Activated naive CD4-positive, alpha-beta T cell treated with anti-CD3 and anti-CD28 coated beads for 36 hours (primary cell): ENCODE measurements around the gene FGR. TPM values are rescaled to one million over a fixed set of nuclear protein-coding genes. Genes with fewer than 3 reads are reported as not detected.

Experiments used
- CTCF ChIA-PET: fragments of 350-600 bp; sonication (Branson Sonifier 250); formaldehyde crosslinking; loops from one replicate; lab custom pipeline; 2021; ENCODE audit warnings: antibody characterized with exemption; lab: Charles Lee
- DNase-seq: peaks from one replicate; pipeline ENCODE4 v3.0.0-alpha.2; 2020
- H3K27ac Mint-ChIP-seq: one replicate; pipeline ENCODE4 v1.8.0; 2021; ENCODE audit warnings: mild to moderate bottlenecking, mixed read lengths
- H3K27me3 Mint-ChIP-seq: one replicate; pipeline ENCODE4 v1.8.0; 2021; ENCODE audit warnings: low read depth, mixed read lengths
- H3K36me3 Mint-ChIP-seq: one replicate; pipeline ENCODE4 v1.8.0; 2021; ENCODE audit warnings: low read depth, mixed read lengths
- H3K4me1 Mint-ChIP-seq: one replicate; pipeline ENCODE4 v1.8.0; 2021; ENCODE audit warnings: low read depth, mixed read lengths
- H3K4me3 Mint-ChIP-seq: one replicate; pipeline ENCODE4 v1.8.0; 2021; ENCODE audit warnings: mild to moderate bottlenecking, moderate library complexity, mixed read lengths
- H3K9me3 Mint-ChIP-seq: one replicate; pipeline ENCODE4 v1.8.0; 2021; ENCODE audit warnings: mixed read lengths
- intact Hi-C: fragments of 100-400 bp; cut with micrococcal nuclease; formaldehyde crosslinking; loops from one replicate; pipeline ENCODE4 v1.15.1; 2023
- total RNA-seq, 2 experiments: library from RNA; stranded (reverse); gene quantifications; one replicate each; pipeline ENCODE4 v1.2.3, GENCODE V29; 2021

FGR gene
- total RNA-seq, 2 experiments from 2014 or later, result 0.10 to 0.14 TPM

DNA sequence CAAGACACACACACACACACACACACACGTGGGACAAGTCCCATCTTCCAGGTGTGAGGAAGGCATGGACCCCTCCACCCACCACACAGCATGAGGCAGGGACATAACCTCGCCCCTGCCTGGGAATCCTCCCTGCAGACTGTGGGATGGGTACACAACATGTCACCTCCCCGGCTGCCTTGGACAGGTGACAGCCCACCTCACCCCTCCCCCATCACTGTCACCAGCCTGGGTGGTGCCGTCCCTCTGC is 71.7 kb downstream of the FGR start:
- Mint-ChIP-seq H3K4me3 (no peak overlapping the region), H3K9me3 (no peaks in the 10 kb centered on the region), H3K36me3 (no peaks in the 10 kb centered on the region), H3K27me3 (no peaks in the 10 kb centered on the region), H3K27ac (no peak overlapping the region), H3K4me1 (peaks cover 6% of the 10 kb centered on the region)
- CTCF ChIA-PET, result interaction anchor here (1.5 kb wide), 1 partner anchor 45 kb away, joined by 4 read pairs; no protein-coding TSS in a partner anchor
- intact Hi-C loops, result no loop called here
- DNase-seq, result no peak

DNA sequence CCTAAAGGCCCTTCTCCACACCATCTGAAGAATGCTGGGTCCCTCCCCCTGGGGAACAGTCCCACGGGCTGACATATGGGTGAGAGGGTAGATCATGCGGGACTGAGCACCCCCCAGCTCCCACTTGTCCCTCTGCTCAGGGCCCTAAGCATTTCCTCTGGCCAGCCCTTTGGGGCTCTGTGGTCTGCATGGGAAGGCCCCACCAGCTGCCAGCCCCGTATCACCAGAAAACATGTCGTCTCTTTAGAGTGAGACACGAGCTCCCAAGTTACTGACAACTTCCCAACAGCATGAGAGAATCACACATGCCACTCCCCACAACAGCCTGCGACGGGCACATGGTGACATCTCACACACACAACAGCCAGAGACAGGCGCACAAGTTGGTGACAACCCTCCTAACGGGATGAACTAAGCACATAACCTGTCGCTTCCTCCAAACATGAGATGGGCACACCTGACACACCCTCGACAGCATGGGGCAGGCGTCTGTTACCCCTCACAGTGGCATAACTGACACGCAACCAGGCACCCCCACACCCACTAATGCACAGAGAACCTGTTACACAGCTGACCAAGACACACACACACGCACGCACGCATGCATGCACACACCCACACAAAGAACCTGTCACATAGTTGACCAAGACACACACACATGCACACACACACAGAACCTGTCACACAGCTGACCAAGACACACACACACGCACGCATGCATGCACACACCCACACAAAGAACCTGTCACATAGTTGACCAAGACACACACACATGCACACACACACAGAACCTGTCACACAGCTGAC is 72.2 kb downstream of the FGR start:
- no peaks in the 10 kb centered on the region for H3K9me3 Mint-ChIP-seq
- CTCF ChIA-PET, result interaction anchor here (1.0 to 1.5 kb wide), 2 partner anchors 44 to 173 kb away, joined by 3 to 6 read pairs; no protein-coding TSS in a partner anchor
- H3K27me3 Mint-ChIP-seq, result no peaks in the 10 kb centered on the region
- no peak for DNase-seq
- no peak overlapping the region for H3K4me3 Mint-ChIP-seq
- no peaks in the 10 kb centered on the region for H3K36me3 Mint-ChIP-seq
- H3K4me1 Mint-ChIP-seq, result peaks cover 1% of the 10 kb centered on the region
- intact Hi-C loops, result no loop called here
- H3K27ac Mint-ChIP-seq, result no peak overlapping the region

Other genes with a start within 250 kb of the FGR start
- gene GPR3, start 242.6 kb downstream of the FGR start, total RNA-seq, result under 1 TPM; 0.64 to 0.74 TPM
- gene WASF2, start 145.0 kb downstream of the FGR start, total RNA-seq, result 100 to 1,000 TPM; 105 to 106 TPM
- gene AHDC1, start 31.0 kb downstream of the FGR start, total RNA-seq, result 10 to 100 TPM in 1 of 2 experiments, 1 to 10 TPM in 1; 7.7 to 10.1 TPM
- 100 to 1,000 TPM; 115 to 125 TPM for gene IFI6, start 37.0 kb upstream of the FGR start, total RNA-seq
- 1 to 10 TPM; 8.4 to 9.7 TPM for gene FAM76A, start 90.8 kb upstream of the FGR start, total RNA-seq
- gene STX12, start 138.0 kb upstream of the FGR start, total RNA-seq, result 10 to 100 TPM; 31.9 to 35.7 TPM
- gene PPP1R8, start 195.6 kb upstream of the FGR start, total RNA-seq, result 10 to 100 TPM; 34.1 to 35.8 TPM
- gene THEMIS2, start 237.4 kb upstream of the FGR start, total RNA-seq, result 10 to 100 TPM; 12.9 to 17.5 TPM